GM12878 (cell line): ENCODE measurements around the gene NEMF. TPM values are rescaled to one million over a fixed set of nuclear protein-coding genes. Genes with fewer than 3 reads are reported as not detected.

Source experiments
- BACH1 ChIP-seq: fragments of 450-650 bp; IDR thresholded peaks from 2 replicates; pipeline ENCODE4 v1.6.1; 2017; ENCODE audit warnings: mild to moderate bottlenecking, borderline replicate concordance
- CHD2 ChIP-seq: IDR thresholded peaks from 2 replicates; pipeline ENCODE4 v1.6.1; 2011; ENCODE audit warnings: low read depth, low read length, improper control_type of control experiment, borderline replicate concordance
- ETV6 ChIP-seq, 2 experiments: fragments of 450-650 bp in 1 of 2; IDR thresholded peaks in 1 of 2; conservative IDR thresholded peaks in 1 of 2; 2 replicates each; pipeline ENCODE4 v1.6.1; 2014; ENCODE audit warnings: antibody characterized with exemption in 1 of 2, borderline replicate concordance in 1 of 2, low read depth in 1 of 2, mild to moderate bottlenecking in 1 of 2, moderate library complexity in 1 of 2
- GATAD2B ChIP-seq: fragments of 450-650 bp; conservative IDR thresholded peaks from 2 replicates; pipeline ENCODE4 v1.6.1; 2017; ENCODE audit warnings: low read depth, mild to moderate bottlenecking, moderate library complexity
- IKZF2 ChIP-seq, 2 experiments: fragments of 450-650 bp; IDR thresholded peaks; 2 replicates each; pipeline ENCODE4 v1.6.1; 2017; ENCODE audit warnings: mild to moderate bottlenecking in 2 of 2, moderate library complexity in 2 of 2
- IRF4 ChIP-seq: IDR thresholded peaks from 2 replicates; pipeline ENCODE4 v1.6.1; 2011; ENCODE audit warnings: low read depth, low read length
- JUND ChIP-seq: IDR thresholded peaks from 2 replicates; pipeline ENCODE4 v1.6.1; 2012; ENCODE audit warnings: low read depth, mild to moderate bottlenecking, low read length, improper control_type of control experiment, moderate library complexity
- KAT2A ChIP-seq: conservative IDR thresholded peaks from 2 replicates; pipeline ENCODE4 v1.6.1; 2011; ENCODE audit warnings: low read depth, low read length; ENCODE audit not compliant: control insufficient read depth
- KDM1A ChIP-seq: fragments of 200-600 bp; sonication (generic); IDR thresholded peaks from 2 replicates; pipeline ENCODE4 v1.6.1; 2016; ENCODE audit warnings: borderline replicate concordance
- MTA3 ChIP-seq: IDR thresholded peaks from 2 replicates; pipeline ENCODE4 v1.6.1; 2012; ENCODE audit warnings: low read length, inconsistent platforms, borderline replicate concordance
- MYC ChIP-seq: IDR thresholded peaks from 2 replicates; pipeline ENCODE4 v1.6.1; 2011; ENCODE audit warnings: mild to moderate bottlenecking, low read length, moderate library complexity, inconsistent platforms; ENCODE audit not compliant: insufficient read depth, insufficient replicate concordance, insufficient read length, severe bottlenecking
- NFIC ChIP-seq: IDR thresholded peaks from 2 replicates; pipeline ENCODE4 v1.6.1; 2012; ENCODE audit warnings: low read depth, mild to moderate bottlenecking, inconsistent platforms, low read length, moderate library complexity
- NFYA ChIP-seq: IDR thresholded peaks from 2 replicates; pipeline ENCODE4 v1.6.1; 2011; ENCODE audit warnings: low read depth, mild to moderate bottlenecking, low read length, improper control_type of control experiment, borderline replicate concordance
- PAX8 ChIP-seq: fragments of 450-650 bp; IDR thresholded peaks from 2 replicates; pipeline ENCODE4 v1.6.1; 2017; ENCODE audit warnings: mild to moderate bottlenecking, moderate library complexity
- PKNOX1 ChIP-seq: fragments of 450-650 bp; IDR thresholded peaks from 2 replicates; pipeline ENCODE4 v1.6.1; 2016; ENCODE audit warnings: mild to moderate bottlenecking
- RB1 ChIP-seq: fragments of 450-650 bp; formaldehyde crosslinking; IDR thresholded peaks from 2 replicates; pipeline ENCODE4 v1.6.1; 2017; ENCODE audit warnings: mild to moderate bottlenecking, borderline replicate concordance
- RCOR1 ChIP-seq: conservative IDR thresholded peaks from 2 replicates; pipeline ENCODE4 v1.6.1; 2012; ENCODE audit warnings: low read depth, low read length, improper control_type of control experiment
- SMAD1 ChIP-seq: fragments of 450-650 bp; IDR thresholded peaks from 2 replicates; pipeline ENCODE4 v1.6.1; 2018; ENCODE audit warnings: mild to moderate bottlenecking, low read depth; ENCODE audit not compliant: partially characterized antibody
- SMC3 ChIP-seq: IDR thresholded peaks from 2 replicates; pipeline ENCODE4 v1.6.1; 2011; ENCODE audit warnings: low read length, improper control_type of control experiment, borderline replicate concordance
- SP1 ChIP-seq: IDR thresholded peaks from one replicate; pipeline ENCODE4 v1.6.1; 2011; ENCODE audit warnings: low read depth, low read length
- SPI1 ChIP-seq: IDR thresholded peaks from 2 replicates; pipeline ENCODE4 v1.6.1; 2011; ENCODE audit warnings: low read depth, mild to moderate bottlenecking, low read length, moderate library complexity, borderline replicate concordance; ENCODE audit not compliant: insufficient read depth
- SREBF2 ChIP-seq: IDR thresholded peaks from 2 replicates; pipeline ENCODE4 v1.6.1; 2012; ENCODE audit warnings: mild to moderate bottlenecking, low read length
- SUPT20H ChIP-seq: IDR thresholded peaks from 2 replicates; pipeline ENCODE4 v1.6.1; 2011; ENCODE audit warnings: low read depth, mild to moderate bottlenecking, low read length, moderate library complexity, borderline replicate concordance; ENCODE audit not compliant: control insufficient read depth
- TCF3 ChIP-seq: IDR thresholded peaks from 2 replicates; pipeline ENCODE4 v1.6.1; 2012; ENCODE audit warnings: low read depth, mild to moderate bottlenecking, low read length, borderline replicate concordance; ENCODE audit not compliant: insufficient read depth
- ZBTB33 ChIP-seq: fragments of 450-650 bp; IDR thresholded peaks from 2 replicates; pipeline ENCODE4 v1.6.1; 2017; ENCODE audit warnings: mild to moderate bottlenecking
- ZNF207 ChIP-seq: fragments of 450-650 bp; IDR thresholded peaks from 2 replicates; pipeline ENCODE4 v1.6.1; 2014; ENCODE audit warnings: antibody characterized with exemption, mild to moderate bottlenecking, borderline replicate concordance
- ZSCAN29 ChIP-seq: fragments of 450-650 bp; IDR thresholded peaks from 2 replicates; pipeline ENCODE4 v1.6.1; 2017; ENCODE audit warnings: mild to moderate bottlenecking, moderate library complexity
- polyA plus RNA-seq, 11 experiments: library from polyadenylated mRNA; depleted of rRNA in 4 of 11; unstranded in 6 of 11; stranded (reverse) in 5 of 11; fragments of >200 nt; fragmentation: Nextera tagmentation in 4 of 11; fragmentation: Illumina TruSeq in 1 of 11; extraction: Ambion mirVana in 4 of 11; extraction: Trizol in 1 of 11; gene quantifications; 1 replicate in 1 of 11; 2 replicates in 10 of 11; pipeline versions ENCODE4 v1.2.1 to v1.2.3, GENCODE V29; 2011 to 2016; ENCODE audit warnings: inconsistent platforms in 2 of 11, missing spikeins in 2 of 11, low read depth in 1 of 11
- total RNA-seq, 4 experiments: library from RNA; depleted of rRNA in 3 of 4; stranded (reverse); fragments of >200 nt in 3 of 4; fragmentation: Illumina TruSeq in 1 of 4; extraction: Trizol in 1 of 4; gene quantifications; 2 replicates each; pipeline versions ENCODE4 v1.2.1 to v1.2.3, GENCODE V29; 2013 to 2021
- TF ChIP-seq, protein P1 (sequence below): fragments of 450-650 bp; IDR thresholded peaks from 2 replicates; pipeline ENCODE4 v1.6.1; 2017; ENCODE audit warnings: borderline replicate concordance

NEMF gene
- total and polyA plus RNA-seq, 10 of the 15 experiments (the other 5 are each of a cell fraction or from before 2014, with no cell fraction given) = 31.5 to 80.1 (median 61.1) TPM

GRCh38 chr14:49892636-49893308 is 40.2 kb upstream of the NEMF start, which contains the start of gene ARF6 (continued):
- no peak; a peak in 1 of 4 replicates for TF ChIP-seq ETV6 (conservative IDR thresholded peaks at IDR 0.05 in 1 of 2, IDR thresholded peaks at IDR 0.05 in 1 of 2; ENCODE audit: borderline replicate concordance in 1 of 2, low read depth in 1 of 2)
- no peak for TF ChIP-seq SREBF2
- peak; percentile 58 for TF ChIP-seq SP1
- no peak for TF ChIP-seq RCOR1
- no peak for TF ChIP-seq NFIC
- TF ChIP-seq MYC = peak; percentile 24
- TF ChIP-seq RB1 = no peak
- no peak for TF ChIP-seq IRF4
- TF ChIP-seq PAX8 = no peak
- peak; percentile 16; the same call in 1 of the 2 replicates for TF ChIP-seq JUND
- TF ChIP-seq ZNF207 = no peak
- TF ChIP-seq IKZF2 (IDR thresholded peaks at IDR 0.05) = peak in 1 of 2 experiments; percentile 65; a peak in 2 of 4 replicates
- TF ChIP-seq MTA3 = no peak
- peak; percentile 27; the same call in 1 of the 2 replicates for TF ChIP-seq BACH1
- no peak for TF ChIP-seq ZSCAN29
- no peak for TF ChIP-seq PKNOX1
- TF ChIP-seq ZBTB33 = no peak
- TF ChIP-seq, protein P1, sequence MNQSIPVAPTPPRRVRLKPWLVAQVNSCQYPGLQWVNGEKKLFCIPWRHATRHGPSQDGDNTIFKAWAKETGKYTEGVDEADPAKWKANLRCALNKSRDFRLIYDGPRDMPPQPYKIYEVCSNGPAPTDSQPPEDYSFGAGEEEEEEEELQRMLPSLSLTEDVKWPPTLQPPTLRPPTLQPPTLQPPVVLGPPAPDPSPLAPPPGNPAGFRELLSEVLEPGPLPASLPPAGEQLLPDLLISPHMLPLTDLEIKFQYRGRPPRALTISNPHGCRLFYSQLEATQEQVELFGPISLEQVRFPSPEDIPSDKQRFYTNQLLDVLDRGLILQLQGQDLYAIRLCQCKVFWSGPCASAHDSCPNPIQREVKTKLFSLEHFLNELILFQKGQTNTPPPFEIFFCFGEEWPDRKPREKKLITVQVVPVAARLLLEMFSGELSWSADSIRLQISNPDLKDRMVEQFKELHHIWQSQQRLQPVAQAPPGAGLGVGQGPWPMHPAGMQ = no peak
- TF ChIP-seq SMAD1 = no peak
- TF ChIP-seq NFYA = no peak
- no peak for TF ChIP-seq KAT2A
- no peak for TF ChIP-seq GATAD2B
- peak; percentile 67; the same call in 1 of the 2 replicates for TF ChIP-seq TCF3
- TF ChIP-seq SMC3 = no peak
- TF ChIP-seq KDM1A = no peak
- no peak for TF ChIP-seq SUPT20H
- TF ChIP-seq SPI1 = peak; percentile 86
- TF ChIP-seq CHD2 = no peak
